ENCODE measurements around the gene TRHDE. TPM values are rescaled to one million over a fixed set of nuclear protein-coding genes. Genes with fewer than 3 reads are reported as not detected.

The TRHDE gene
- total RNA-seq, 1 experiment from 2014 or later = 5.5 TPM

GRCh38 chr12:72574138-72574537 lies 302.0 kb downstream of the TRHDE start (continued):
- TF ChIP-seq, protein P1, sequence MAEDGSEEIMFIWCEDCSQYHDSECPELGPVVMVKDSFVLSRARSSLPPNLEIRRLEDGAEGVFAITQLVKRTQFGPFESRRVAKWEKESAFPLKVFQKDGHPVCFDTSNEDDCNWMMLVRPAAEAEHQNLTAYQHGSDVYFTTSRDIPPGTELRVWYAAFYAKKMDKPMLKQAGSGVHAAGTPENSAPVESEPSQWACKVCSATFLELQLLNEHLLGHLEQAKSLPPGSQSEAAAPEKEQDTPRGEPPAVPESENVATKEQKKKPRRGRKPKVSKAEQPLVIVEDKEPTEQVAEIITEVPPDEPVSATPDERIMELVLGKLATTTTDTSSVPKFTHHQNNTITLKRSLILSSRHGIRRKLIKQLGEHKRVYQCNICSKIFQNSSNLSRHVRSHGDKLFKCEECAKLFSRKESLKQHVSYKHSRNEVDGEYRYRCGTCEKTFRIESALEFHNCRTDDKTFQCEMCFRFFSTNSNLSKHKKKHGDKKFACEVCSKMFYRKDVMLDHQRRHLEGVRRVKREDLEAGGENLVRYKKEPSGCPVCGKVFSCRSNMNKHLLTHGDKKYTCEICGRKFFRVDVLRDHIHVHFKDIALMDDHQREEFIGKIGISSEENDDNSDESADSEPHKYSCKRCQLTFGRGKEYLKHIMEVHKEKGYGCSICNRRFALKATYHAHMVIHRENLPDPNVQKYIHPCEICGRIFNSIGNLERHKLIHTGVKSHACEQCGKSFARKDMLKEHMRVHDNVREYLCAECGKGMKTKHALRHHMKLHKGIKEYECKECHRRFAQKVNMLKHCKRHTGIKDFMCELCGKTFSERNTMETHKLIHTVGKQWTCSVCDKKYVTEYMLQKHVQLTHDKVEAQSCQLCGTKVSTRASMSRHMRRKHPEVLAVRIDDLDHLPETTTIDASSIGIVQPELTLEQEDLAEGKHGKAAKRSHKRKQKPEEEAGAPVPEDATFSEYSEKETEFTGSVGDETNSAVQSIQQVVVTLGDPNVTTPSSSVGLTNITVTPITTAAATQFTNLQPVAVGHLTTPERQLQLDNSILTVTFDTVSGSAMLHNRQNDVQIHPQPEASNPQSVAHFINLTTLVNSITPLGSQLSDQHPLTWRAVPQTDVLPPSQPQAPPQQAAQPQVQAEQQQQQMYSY (CRISPR knock-in tag; IDR thresholded peaks at IDR 0.05) = no peak
- no peak for TF ChIP-seq E2F1 (CRISPR knock-in tag; IDR thresholded peaks at IDR 0.05)
- no peak for TF ChIP-seq GRHL2 (CRISPR knock-in tag; IDR thresholded peaks at IDR 0.05; ENCODE audit: insufficient replicate concordance, severe bottlenecking)

- H3K36me3 Mint-ChIP-seq = no peaks in the 10 kb centered on the region
- H3K4me1 Mint-ChIP-seq = no peaks in the 10 kb centered on the region
- H3K9me3 Mint-ChIP-seq = no peaks in the 10 kb centered on the region
- ATAC-seq (no peak), DNase-seq (ENCODE audit: low spot score) (no peak)
- TF ChIP-seq NR2C2 (CRISPR knock-in tag; IDR thresholded peaks at IDR 0.05) (no peak), PRRX2 (CRISPR knock-in tag; IDR thresholded peaks at IDR 0.05) (no peak)
- TF ChIP-seq, protein P2, sequence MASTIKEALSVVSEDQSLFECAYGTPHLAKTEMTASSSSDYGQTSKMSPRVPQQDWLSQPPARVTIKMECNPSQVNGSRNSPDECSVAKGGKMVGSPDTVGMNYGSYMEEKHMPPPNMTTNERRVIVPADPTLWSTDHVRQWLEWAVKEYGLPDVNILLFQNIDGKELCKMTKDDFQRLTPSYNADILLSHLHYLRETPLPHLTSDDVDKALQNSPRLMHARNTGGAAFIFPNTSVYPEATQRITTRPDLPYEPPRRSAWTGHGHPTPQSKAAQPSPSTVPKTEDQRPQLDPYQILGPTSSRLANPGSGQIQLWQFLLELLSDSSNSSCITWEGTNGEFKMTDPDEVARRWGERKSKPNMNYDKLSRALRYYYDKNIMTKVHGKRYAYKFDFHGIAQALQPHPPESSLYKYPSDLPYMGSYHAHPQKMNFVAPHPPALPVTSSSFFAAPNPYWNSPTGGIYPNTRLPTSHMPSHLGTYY (CRISPR knock-in tag; IDR thresholded peaks at IDR 0.05) = no peak
- TF ChIP-seq, protein P3, sequence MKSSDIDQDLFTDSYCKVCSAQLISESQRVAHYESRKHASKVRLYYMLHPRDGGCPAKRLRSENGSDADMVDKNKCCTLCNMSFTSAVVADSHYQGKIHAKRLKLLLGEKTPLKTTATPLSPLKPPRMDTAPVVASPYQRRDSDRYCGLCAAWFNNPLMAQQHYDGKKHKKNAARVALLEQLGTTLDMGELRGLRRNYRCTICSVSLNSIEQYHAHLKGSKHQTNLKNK (CRISPR knock-in tag; IDR thresholded peaks at IDR 0.05) = no peak
- H3K4me3 Mint-ChIP-seq = no peak overlapping the region
- POLR2A ChIA-PET = no interaction called here
- H3K27me3 Mint-ChIP-seq (ENCODE audit: low read depth) = no peaks in the 10 kb centered on the region
- H3K27ac Mint-ChIP-seq = no peak overlapping the region
- CTCF ChIA-PET = no interaction called here
Measured at GRCh38 chr12:72578327-72578726, 306.2 kb downstream of the TRHDE start.

- Mint-ChIP-seq H3K9me3 (peaks cover 23% of the 10 kb centered on the region), H3K4me1 (peaks cover 14% of the 10 kb centered on the region), H3K4me3 (no peak overlapping the region), H3K27ac (no peak overlapping the region), H3K36me3 (peaks cover 9% of the 10 kb centered on the region), H3K27me3 (ENCODE audit: low read depth) (no peaks in the 10 kb centered on the region)
- TF ChIP-seq NR3C1 (CRISPR knock-in tag; conservative IDR thresholded peaks at IDR 0.05; ENCODE audit: low read depth) (no peak), ZNF121 (CRISPR knock-in tag; IDR thresholded peaks at IDR 0.05) (no peak), SOX15 (CRISPR knock-in tag; IDR thresholded peaks at IDR 0.05) (no peak), SMAD3 (CRISPR knock-in tag; IDR thresholded peaks at IDR 0.05; ENCODE audit: borderline replicate concordance) (no peak), ZNF423 (CRISPR knock-in tag; IDR thresholded peaks at IDR 0.05) (no peak), KAT7 (CRISPR knock-in tag; IDR thresholded peaks at IDR 0.05; ENCODE audit: borderline replicate concordance) (no peak)
- TF ChIP-seq, protein P4, sequence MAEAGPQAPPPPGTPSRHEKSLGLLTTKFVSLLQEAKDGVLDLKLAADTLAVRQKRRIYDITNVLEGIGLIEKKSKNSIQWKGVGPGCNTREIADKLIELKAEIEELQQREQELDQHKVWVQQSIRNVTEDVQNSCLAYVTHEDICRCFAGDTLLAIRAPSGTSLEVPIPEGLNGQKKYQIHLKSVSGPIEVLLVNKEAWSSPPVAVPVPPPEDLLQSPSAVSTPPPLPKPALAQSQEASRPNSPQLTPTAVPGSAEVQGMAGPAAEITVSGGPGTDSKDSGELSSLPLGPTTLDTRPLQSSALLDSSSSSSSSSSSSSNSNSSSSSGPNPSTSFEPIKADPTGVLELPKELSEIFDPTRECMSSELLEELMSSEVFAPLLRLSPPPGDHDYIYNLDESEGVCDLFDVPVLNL (CRISPR knock-in tag; IDR thresholded peaks at IDR 0.05; ENCODE audit: borderline replicate concordance, low read depth) = no peak
- POLR2A ChIA-PET = no interaction called here
- CTCF ChIA-PET = interaction anchor here (0.6 kb wide), 2 partner anchors 747 to 1829 kb away, joined by 3 to 4 read pairs; no protein-coding TSS in a partner anchor
- no peak for DNase-seq (ENCODE audit: low spot score)
- peak; percentile 65 for ATAC-seq
Measured at GRCh38 chr12:72586456-72586855, 314.3 kb downstream of the TRHDE start.
